ENCODE data around the gene RGS7. TPM values are rescaled to one million over a fixed set of nuclear protein-coding genes. Genes with fewer than 3 reads are reported as not detected.

Gene RGS7
- polyA plus RNA-seq, 1 donor = not detected

DNA sequence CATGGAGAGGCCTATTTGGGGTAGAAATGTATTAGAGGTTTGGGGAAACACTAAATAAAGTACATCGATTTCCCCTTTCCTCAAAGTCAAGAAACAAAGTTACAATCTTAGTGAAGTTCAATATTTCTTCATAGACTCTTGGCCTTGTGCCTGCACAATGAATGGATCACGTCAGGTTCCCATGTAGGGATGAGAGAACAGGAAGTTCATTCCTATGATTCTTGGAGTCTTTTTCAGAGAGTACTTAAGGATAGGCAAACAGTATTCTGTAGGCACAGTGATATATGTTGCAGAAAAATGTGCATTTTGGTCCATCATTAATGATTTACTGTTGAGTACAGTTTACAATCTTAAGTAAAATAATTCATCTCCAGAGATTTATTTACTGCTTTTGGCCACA lies 275.5 kb downstream of the RGS7 start:
- DNase-seq (ENCODE audit: low read depth) = no peak

DNA sequence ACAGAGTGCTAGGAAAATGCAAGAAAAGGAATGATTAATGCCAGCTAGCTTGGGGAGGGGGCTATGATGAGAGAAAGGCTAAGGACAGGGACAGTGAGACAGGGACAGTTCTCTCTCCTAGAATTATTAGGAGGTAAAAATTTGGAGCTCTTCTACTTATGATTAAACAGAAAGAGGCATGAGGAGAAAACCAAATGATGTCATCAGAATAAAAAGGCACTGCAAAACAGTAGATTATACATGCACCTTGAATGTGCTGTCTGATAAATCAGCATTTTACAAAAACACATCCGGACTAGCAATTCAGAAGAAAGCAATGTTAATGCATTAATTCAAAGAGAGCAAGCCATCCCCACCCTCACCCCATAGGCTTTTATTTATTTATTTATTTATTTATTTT lies 277.5 kb downstream of the RGS7 start:
- DNase-seq (ENCODE audit: low read depth) = no peak

DNA sequence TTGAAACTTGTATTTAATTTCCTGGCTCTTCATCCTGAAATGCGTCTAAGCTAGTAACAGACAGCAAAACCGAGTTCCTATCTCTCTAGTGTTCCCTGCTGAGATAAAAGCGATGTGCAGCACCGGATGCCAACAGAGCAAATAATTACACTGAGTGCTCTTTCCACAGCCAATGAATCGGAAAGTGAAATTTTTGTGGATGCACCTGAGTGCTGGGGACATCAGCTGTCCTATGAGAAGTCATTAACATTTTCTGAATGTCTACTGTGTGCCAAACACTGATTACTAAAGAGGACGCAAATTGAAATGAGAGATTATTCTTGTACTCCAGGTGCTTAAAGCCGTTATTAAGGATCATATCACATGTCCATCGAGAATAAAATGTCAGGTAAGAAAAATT lies 278.0 kb downstream of the RGS7 start:
- DNase-seq (ENCODE audit: low read depth) = no peak

DNA sequence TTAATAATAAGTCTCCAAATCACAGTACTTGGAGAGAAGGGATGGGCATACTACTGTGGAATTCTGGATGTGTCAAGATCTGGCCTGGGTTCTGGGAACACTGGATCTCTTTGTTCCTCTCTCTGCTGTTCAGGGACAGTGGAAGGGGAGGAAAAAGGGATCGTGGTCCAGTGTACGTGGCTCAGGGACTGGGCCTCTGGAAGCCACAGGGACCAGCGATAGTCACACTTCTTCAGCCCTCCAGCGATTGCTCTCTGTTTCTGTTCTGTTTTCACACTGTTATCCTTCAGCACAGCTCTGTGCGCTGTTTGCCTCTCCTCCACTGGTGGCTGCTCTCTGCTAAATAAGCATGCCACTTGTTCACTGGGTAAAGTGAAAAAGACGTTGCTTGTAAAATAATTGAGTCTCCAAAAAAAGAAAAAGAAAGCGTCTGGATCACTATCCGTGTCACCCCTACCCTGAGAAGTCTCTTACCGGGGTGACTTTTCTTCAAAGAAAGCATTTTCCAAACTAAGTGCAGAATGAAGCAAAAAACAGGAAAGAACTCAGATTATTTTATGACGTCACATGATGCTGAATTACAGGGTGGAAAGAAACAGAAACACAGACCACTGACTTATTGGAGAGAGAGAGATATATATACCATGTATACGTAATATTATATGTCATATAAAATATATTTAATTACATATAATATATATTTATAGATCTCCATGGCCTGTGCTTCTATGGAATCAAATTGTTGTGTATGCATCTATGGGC lies 279.4 kb downstream of the RGS7 start:
- no peak for DNase-seq (ENCODE audit: low read depth)

DNA sequence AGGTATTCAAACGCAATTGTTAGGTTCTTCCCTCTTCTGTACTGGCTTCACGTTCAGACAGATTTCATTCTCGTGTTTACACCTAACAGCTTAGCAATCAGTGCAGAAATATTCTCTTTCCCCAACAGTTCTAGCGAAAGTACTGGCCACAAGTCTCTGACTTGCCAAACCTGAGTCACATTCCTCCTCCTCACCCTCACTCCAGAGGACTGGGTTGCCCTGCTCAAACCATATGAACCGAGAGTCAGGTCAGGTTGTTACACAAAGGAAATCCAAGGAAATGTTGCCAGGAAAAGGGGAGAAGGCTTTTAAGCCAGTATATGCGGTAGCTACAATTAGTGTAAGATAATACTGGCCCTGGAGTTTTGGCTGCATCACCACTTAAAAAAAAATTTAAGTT lies 282.5 kb downstream of the RGS7 start:
- DNase-seq (ENCODE audit: low read depth) = no peak

DNA sequence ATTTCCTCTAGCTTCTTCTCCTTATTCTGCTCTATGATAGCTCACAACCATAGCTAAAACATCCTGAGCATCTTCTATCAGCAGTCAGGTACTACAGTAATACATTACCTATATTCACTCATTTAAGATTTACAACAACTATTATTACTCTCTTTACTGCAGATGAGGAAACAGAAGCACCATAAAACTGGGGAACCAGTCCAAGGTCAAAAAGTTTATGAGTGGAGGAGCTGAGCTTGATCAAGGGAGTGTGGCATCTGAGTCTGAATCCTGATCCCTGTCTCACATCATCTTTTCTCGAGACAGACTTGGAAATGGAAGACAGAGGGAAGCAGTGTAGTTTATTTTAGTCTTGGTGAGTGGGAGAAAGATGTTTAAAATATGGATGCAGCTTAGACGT lies 288.6 kb downstream of the RGS7 start:
- DNase-seq (ENCODE audit: low read depth) = no peak

DNA sequence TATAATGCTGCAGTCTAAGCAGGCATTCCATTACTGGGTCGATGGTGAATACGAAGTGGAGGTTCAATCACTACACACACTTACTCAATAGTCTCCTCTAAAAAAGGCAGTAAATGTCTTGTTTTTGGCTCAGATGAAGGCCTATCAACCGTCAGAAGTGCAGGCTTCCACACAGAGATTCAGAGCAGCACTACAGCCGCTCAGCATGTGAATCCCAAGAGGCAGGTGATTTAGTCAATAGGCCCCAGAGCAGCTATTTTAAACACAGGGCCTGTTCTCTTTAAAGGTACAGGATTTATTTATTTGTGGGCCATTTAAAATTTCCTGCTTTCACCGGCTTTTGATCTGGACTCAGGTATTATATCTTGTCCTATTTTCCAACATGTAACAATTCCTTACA lies 293.7 kb downstream of the RGS7 start:
- no peak for DNase-seq (ENCODE audit: low read depth)

DNA sequence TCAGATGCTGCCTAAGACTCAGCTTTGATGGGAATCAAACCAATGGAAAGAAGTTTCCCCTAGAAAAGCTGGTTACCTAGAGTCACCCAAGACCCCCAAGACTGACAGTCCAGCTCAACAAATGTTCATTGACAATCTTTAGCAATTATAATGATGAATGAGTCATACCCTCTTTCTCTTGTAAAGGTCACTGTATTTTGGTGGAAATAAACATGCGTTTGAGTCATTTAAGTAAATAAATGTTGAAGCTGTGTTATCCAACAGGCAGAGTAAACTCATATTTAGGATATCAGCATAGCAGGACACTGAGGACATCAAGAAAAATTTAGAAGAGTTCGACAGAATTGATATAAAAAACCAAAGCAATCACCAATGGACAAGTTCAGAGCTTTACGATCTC lies 295.9 kb downstream of the RGS7 start:
- DNase-seq (ENCODE audit: low read depth) = no peak

DNA sequence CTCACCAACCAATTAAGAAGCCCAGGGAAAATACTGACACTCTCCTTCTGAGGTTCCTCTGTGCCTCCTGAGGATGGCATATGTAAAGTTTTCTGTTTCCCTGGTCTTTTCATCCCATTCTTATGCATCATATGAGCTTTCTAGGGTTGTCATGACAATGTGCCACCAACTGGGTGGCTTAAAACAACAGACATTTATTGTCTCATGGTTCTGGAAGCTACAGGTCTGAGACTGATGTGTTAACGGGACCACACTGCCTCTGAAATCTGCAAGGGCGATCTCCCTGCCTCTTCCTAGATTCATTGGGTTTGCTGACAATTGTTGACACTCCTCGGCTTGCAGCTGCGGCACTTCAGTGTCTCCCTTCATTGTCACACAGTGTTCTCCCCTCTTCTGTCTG lies 308.4 kb downstream of the RGS7 start:
- no peak for DNase-seq (ENCODE audit: low read depth)

DNA sequence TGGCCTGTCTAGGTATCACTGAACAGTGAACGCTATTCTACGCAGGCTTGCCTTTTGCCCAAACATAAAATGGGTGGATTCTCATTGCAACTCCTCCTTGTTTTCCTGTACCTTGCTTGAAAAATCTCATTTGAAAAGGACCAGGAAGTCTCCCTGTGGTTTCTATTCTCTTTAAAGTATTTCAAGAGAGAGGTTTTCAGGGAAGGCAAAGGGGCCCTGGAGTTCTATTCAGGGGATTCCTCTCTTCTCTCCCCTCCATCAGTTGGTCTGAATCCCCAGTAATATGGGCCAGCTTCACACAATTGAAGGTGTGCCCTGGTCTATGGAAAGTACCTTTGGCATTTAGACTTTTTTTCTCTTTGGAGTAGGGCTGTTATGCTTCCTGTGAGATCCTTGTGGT lies 311.3 kb downstream of the RGS7 start:
- no peak for DNase-seq (ENCODE audit: low read depth)

DNA sequence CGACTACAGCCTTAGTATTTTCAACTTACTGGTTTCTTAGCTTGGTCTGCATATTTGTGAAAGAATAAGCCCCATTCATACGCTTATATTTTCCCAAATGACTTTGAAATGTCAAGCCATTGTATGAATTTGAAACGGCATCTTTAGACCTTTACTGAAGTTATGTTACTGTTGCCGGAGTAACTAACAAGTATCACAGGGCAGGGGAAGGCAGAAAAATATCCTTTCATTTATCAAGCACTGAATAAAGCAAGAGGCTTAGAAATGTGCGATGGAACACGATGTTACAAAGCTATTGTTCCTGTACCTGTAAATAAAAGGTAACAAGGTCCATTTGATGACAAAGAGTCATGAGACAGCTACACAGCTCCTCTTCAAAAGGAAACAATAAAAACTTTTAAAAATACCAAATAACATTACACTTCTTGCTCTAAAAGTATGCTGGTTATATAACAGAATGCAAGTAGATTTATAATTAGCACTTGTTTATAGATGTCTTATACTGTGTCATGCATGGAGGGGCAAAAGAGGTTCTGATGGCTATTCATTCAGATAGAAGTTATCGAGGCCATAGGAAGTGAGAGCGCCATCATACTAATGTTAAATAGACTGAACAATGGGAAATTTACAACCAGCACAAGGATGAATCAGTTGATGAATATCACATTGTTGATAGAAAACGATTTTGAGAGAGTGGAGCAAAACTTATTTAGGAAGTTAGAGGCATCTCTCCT lies 322.6 kb downstream of the RGS7 start:
- no peak for DNase-seq (ENCODE audit: low read depth)

DNA sequence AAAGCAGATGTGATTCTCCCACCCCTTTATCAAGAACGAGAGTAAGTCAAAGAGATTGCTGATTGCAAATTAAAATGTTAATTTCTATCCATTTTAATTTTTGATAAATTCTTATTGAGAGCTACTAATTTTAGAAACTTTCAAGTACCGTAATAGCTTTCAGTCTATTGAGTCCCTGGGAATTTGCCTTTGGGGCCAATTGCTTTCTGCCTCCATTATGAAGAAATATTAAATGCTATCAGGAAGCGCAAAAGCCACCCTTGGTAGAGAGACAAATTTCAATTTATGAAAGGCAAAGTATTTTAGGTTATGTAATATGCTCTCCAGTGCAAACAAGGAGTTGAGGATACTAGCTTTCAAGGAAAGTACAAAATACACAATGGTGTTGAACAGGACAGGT lies 332.2 kb downstream of the RGS7 start:
- no peak for DNase-seq (ENCODE audit: low read depth)

DNA sequence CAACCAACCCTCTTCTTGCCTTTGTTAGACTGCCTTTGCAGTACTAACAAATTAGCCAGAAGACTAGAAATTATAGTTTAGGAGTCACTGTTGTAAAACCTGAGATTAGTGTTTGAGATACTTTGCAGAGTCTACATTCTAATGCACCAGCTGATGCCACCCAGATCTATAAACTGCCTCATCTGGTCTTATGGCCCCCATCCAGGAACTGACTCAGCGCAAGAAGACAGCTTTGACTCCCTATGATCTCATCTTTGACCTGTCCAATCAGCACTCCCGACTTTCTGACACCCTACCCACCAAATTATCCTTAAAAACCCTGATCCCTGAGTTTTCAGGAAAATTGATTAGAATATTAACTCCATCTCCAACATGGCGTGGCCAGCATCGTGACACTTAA lies 334.6 kb downstream of the RGS7 start:
- no peak for DNase-seq (ENCODE audit: low read depth)

DNA sequence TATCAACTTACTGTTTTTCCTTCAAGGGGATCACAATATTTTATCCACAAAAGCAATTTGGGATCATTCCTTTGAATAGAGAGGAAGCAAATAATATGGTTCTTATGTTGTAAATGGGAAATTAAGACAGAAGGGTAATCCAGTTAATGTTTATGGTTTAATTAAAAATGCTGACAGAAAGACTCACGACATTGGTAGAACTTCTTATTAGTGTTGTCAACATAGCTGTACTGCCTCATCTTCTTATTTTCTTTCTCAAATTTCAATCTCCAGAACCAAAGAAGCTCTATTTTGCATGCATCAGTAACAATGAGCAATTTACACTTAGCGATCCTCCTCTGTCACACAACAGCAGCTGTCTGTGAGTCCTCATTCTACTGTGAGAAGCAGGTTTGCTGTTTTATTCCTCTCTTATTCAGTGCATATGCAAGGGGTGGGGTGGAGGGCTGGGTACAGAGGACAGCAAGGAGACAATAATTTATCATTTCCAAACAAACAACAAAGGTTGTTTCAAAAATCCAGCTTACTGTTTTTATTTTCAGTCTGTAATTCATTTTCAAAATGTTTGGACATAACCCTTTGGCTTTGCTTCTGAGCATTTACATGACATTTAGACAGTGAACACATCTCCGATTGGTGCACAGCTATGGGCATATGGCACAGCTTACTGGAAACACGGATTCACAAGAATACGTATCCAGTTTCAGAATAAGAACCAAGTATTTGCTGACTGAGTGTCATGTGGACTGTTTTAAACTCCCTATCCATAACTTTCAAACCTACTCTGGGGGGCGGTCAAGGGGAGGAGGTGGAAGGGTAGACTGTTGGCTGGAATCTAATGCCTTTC lies 335.9 kb downstream of the RGS7 start:
- DNase-seq (ENCODE audit: low read depth) = no peak

DNA sequence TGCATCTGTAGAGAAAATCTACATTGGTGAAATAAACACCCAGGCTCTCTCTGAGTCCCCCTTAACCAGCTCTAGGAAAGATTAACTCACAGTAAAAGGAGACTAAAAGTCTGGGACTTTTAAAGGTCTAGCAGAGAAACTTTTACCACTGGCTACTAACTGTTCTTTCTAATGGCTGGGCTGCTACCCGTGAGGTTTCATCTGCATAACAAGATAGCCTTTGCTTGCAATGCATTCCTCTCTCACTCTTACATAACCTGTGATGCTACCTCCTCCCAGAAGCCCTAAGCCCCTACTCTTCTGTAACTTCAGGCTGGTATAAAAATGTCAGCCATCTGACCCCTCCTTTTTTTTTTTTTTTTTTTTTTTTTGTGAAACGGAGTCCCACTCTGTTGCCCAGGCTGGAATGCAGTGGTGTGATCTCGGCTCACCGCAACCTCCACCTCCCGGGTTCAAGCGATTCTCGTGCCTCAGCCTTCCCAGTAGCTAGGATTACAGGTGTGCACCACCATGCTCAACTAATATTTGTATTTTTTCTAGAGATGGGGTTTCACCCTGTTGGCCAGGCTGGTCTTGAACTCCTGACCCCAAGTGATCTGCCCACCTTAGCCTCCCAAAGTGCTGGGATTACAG lies 344.2 kb downstream of the RGS7 start:
- no peak for DNase-seq (ENCODE audit: low read depth)

DNA sequence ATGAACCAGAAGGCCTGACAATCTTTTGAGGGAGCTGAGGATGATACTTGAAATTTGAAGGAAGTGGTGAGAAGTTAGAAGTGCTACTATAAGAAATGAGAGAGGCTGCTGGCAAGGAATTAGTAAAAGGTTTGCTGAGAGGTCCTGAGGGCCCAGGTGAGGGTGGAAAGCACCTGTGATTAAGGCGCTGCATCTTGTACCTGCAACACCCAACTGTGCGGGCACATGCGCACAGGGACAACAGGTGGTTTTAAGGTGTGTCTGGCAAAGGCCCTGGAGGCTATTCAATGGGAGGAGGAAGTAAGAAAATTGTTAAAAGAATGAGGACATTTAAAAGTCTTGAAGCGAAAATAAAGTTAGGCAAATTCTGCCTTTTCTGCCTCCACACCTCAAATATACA lies 349.3 kb downstream of the RGS7 start:
- no peak for DNase-seq (ENCODE audit: low read depth)

DNA sequence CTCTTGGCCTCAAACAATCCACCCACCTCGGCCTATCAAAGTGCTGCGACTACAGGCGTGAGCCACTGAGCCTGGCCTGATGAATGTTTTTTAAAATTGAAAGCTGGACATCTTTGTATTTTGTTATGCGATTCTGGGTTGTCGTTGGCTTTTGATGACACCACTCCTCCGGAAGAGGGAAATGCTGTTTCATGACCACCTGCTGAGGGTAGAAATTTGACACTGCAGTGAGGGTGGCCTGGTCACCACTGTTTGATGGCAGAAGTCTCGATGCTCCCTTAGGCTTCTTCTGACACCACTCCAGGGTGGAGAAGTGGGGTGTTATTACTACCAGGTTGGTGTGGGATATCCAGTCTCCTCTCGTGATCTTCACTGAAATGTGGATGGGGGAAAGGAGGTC lies 357.2 kb downstream of the RGS7 start:
- DNase-seq (ENCODE audit: low read depth) = no peak

DNA sequence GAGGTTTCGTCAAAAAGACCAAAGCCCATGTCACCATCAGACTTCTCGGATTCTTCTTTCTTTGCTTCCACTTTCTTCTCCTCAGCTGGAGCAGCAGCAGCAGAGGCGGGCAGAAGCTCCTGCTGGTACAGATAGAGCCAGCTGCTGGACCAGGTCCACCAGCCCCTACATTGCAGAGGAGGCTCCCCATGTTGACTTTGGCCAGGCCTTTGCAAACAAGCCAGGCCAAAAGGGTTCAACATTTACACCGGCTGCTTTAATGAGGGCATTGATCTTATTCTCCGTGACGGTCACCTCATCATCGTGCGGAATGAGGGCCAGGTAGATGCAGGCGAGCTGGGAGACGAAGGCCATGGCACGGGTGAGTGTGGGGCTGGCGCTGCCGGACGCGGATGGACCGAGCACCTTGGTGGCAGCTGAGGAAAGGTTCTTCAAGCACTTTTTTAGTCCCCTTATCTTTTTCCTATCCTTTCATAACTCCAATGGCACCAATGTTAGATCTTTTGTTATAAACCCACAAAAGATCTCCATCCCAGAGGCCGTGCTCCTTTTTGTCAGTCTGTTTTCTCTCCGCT lies 358.5 kb downstream of the RGS7 start:
- no peak for DNase-seq (ENCODE audit: low read depth)

DNA sequence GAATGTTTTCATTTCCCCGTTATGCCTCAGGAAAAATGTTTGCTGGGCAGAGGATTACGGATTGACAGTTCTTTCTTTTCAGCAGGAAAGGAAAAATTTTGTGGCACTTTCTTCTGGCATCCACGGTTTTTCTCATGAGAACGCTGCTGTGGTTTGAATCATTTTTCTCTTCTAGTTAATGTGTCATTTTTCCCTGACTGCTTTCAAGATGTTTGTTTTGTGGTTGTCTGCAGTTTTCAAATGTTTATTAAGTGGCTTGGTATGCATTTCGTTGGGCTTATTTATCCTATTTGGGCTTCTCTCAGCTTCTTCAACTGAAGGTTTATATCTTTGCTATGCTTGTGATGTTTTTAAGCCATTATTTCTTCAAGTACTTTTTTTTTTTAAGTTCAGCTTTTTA lies 359.0 kb downstream of the RGS7 start:
- no peak for DNase-seq (ENCODE audit: low read depth)

DNA sequence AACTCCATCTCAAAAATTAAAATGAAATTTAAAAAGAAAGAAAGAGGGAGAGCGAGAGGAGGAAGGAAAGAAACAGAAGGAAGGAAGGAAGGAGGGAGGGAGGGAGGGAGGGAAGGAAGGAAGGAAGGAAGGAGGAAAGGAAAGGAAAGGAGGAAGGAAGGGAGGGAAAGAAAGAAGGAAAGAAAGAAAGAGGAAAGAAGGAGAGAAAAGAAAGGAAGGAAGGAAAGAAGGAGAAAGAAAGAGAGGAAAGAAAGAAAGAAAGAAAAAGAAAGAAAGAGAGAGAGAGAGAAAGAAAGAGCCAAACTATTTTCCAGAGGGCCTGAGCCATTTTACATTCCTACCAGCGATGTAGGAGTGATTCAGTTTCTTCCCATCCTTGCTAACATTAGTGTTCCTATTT lies 364.0 kb downstream of the RGS7 start:
- no peak for DNase-seq (ENCODE audit: low read depth)

DNA sequence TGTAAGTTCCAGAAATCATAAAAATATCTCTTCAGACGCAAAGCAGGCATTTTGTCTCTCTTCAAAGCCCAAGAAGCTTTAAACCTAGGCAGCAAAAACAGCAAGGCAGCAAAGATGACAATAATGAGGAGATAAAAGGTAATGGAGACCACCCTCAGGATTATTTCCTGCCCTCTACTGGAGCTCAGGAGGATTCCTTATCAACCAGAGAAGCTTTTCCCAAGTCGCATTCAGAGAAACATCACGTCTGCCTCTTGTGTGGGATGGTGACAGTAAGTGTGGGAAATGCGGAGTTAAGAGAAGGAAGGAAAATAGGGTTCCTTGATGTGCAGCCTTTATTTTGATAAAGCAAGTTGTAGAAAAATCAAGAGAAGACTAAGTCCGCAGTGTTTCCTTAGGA lies 365.8 kb downstream of the RGS7 start:
- no peak for DNase-seq (ENCODE audit: low read depth)

DNA sequence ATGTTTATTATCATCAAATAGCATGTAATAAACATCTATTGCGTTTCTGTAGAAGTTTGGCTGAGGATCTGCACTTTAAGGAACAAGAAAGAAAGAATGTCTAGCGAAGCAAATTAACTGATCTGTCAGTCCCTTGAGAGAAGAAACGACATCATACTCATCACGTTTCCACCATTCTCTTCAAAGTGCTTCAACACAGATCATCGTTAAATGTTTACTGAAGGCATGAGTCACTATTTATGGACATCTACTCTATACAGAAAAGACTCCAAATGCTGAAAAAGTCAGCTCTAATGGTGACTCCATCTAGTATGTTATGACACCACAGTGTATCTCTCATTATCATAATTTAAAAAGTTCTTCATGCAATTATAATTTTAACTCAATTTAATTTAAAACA lies 369.1 kb downstream of the RGS7 start:
- DNase-seq (ENCODE audit: low read depth) = no peak
